HCT116 (cell line): ENCODE results near the gene ACD. TPM values are rescaled to one million over a fixed set of nuclear protein-coding genes. Genes with fewer than 3 reads are reported as not detected.

ENCODE experiments used
- ATAC-seq: fragments of 200-7000 bp; cut with Tn5 transposase; 2 replicates; pipeline ENCODE4 v1.9.1; 2020; ENCODE audit warnings: mild to moderate bottlenecking, moderate library complexity
- BruUV-seq: library from RNA; stranded (reverse); fragments of 400-500 nt; replicated peaks from 2 replicates; lab custom pipeline; 2021; lab: Mats Ljungman, UMichigan
- CTCF ChIA-PET: fragments of 300-600 bp; sonication (Branson Sonifier 250); formaldehyde crosslinking; loops from one replicate; lab custom pipeline; 2021; ENCODE audit warnings: antibody characterized with exemption; lab: Charles Lee
- POLR2A ChIA-PET: fragments of 300-600, 350-600 bp; sonication (Branson Sonifier 250); formaldehyde crosslinking; loops from one replicate; lab custom pipeline; 2021; ENCODE audit warnings: antibody characterized with exemption; lab: Charles Lee
- RAD21 ChIA-PET, 2 experiments: fragments of 300-600 bp; sonication (Branson Sonifier 250); formaldehyde crosslinking; loops; one replicate each; lab custom pipeline; 2023; ENCODE audit warnings: low total read pairs in 2 of 2; ENCODE audit not compliant: uncharacterized antibody in 2 of 2, unreplicated experiment in 2 of 2, low non-redundant PET in 1 of 2; lab: Charles Lee
- DNase-seq: peaks from one replicate; pipeline ENCODE4 v3.0.0-alpha.2; 2010; ENCODE audit warnings: low read depth, low spot score
- H2AFZ ChIP-seq: fragments of 200-600 bp; shearing (Covaris generic), sonication (generic); 2 replicates; pipeline ENCODE4 v1.6.1; 2017; ENCODE audit warnings: low read depth, mixed run types, mixed read lengths, antibody characterized with exemption, low read length; ENCODE audit not compliant: poor library complexity, severe bottlenecking
- H3K27ac ChIP-seq: 2 replicates; pipeline ENCODE4 v1.5.1; 2012; ENCODE audit warnings: low read depth, low read length
- H3K27me3 ChIP-seq: fragments of 200-600 bp; sonication (generic); 2 replicates; pipeline ENCODE4 v1.6.1; 2016; ENCODE audit warnings: mixed run types, low read length, mixed read lengths; ENCODE audit not compliant: insufficient read depth
- H3K36me3 ChIP-seq, 2 experiments: fragments of 200-500 bp in 1 of 2; fragments of 200-600 bp in 1 of 2; sonication (Bioruptor generic) in 1 of 2; sonication (generic) in 1 of 2; 2 replicates each; pipeline versions ENCODE4 v1.5.1 to v1.6.1; 2014 to 2016; ENCODE audit warnings: low read length in 2 of 2, inconsistent platforms in 1 of 2, mixed read lengths in 1 of 2, mixed run types in 1 of 2; ENCODE audit not compliant: insufficient read depth in 2 of 2, control insufficient read depth in 1 of 2
- H3K4me1 ChIP-seq, 2 experiments: fragments of 200-600 bp in 1 of 2; sonication (generic) in 1 of 2; 2 replicates each; pipeline versions ENCODE4 v1.5.1 to v1.6.1; 2012 to 2017; ENCODE audit warnings: low read length in 2 of 2, inconsistent platforms in 1 of 2, mild to moderate bottlenecking in 1 of 2, mixed read lengths in 1 of 2, mixed run types in 1 of 2, moderate library complexity in 1 of 2; ENCODE audit not compliant: insufficient read depth in 2 of 2, control insufficient read depth in 1 of 2
- H3K4me2 ChIP-seq: fragments of 200-600 bp; sonication (generic); 2 replicates; pipeline ENCODE4 v1.6.1; 2017; ENCODE audit warnings: mixed run types, low read length, mixed read lengths
- H3K4me3 ChIP-seq, 2 experiments: fragments of 200-600 bp in 1 of 2; sonication (generic) in 1 of 2; replicated peaks in 1 of 2; 2 replicates each; pipeline ENCODE4 v1.5.1; 2011 to 2016; ENCODE audit warnings: low read length in 2 of 2, control low read depth in 1 of 2, low read depth in 1 of 2, mild to moderate bottlenecking in 1 of 2, mixed read lengths in 1 of 2, mixed run types in 1 of 2
- H3K79me2 ChIP-seq: fragments of 200-600 bp; sonication (generic); 2 replicates; pipeline ENCODE4 v1.6.1; 2017; ENCODE audit warnings: mild to moderate bottlenecking, mixed run types, low read length, moderate library complexity, mixed read lengths; ENCODE audit not compliant: insufficient read depth
- H3K9ac ChIP-seq: fragments of 200-600 bp; sonication (generic); 2 replicates; pipeline ENCODE4 v1.6.1; 2016; ENCODE audit warnings: low read length, mixed read lengths
- H3K9me2 ChIP-seq: fragments of 200-600 bp; sonication (generic), shearing (Covaris generic); 2 replicates; pipeline ENCODE4 v1.6.1; 2017; ENCODE audit warnings: mixed run types, mild to moderate bottlenecking, moderate library complexity; ENCODE audit not compliant: insufficient read depth
- H3K9me3 ChIP-seq, 2 experiments: fragments of 200-500 bp in 1 of 2; fragments of 200-600 bp in 1 of 2; sonication (Bioruptor generic) in 1 of 2; sonication (generic) in 1 of 2; 2 replicates each; pipeline ENCODE4 v1.6.1; 2014 to 2017; ENCODE audit warnings: low read length in 2 of 2, mixed read lengths in 2 of 2, inconsistent platforms in 1 of 2, low read depth in 1 of 2, mild to moderate bottlenecking in 1 of 2, mixed run types in 1 of 2, moderate library complexity in 1 of 2; ENCODE audit not compliant: control insufficient read depth in 1 of 2, insufficient read depth in 1 of 2
- H4K20me1 ChIP-seq: fragments of 200-600 bp; sonication (generic), shearing (Covaris generic); 2 replicates; pipeline ENCODE4 v1.6.1; 2017; ENCODE audit warnings: mixed run types, mild to moderate bottlenecking, moderate library complexity; ENCODE audit not compliant: insufficient read depth
- ATF3 ChIP-seq: IDR thresholded peaks from 2 replicates; pipeline ENCODE4 v1.6.1; 2012
- CBX3 ChIP-seq: IDR thresholded peaks from 2 replicates; pipeline ENCODE4 v1.6.1; 2012; ENCODE audit warnings: low read depth
- EGR1 ChIP-seq: IDR thresholded peaks from 2 replicates; pipeline ENCODE4 v1.6.1; 2012; ENCODE audit warnings: low read depth
- ELF1 ChIP-seq: IDR thresholded peaks from 2 replicates; pipeline ENCODE4 v1.6.1; 2012; ENCODE audit warnings: low read depth, borderline replicate concordance
- EZH2 ChIP-seq: fragments of 200-600 bp; sonication (generic); IDR thresholded peaks from 2 replicates; pipeline ENCODE4 v1.6.1; 2017; ENCODE audit warnings: antibody characterized with exemption, mixed run types
- FOSL1 ChIP-seq: IDR thresholded peaks from 2 replicates; pipeline ENCODE4 v1.6.1; 2012; ENCODE audit warnings: low read depth
- POLR2AphosphoS5 ChIP-seq: IDR thresholded peaks from 2 replicates; pipeline ENCODE4 v1.6.1; 2011; ENCODE audit warnings: mild to moderate bottlenecking, low read depth, low read length, moderate library complexity
- SRF ChIP-seq: IDR thresholded peaks from 2 replicates; pipeline ENCODE4 v1.6.1; 2012; ENCODE audit warnings: low read depth
- YY1 ChIP-seq: IDR thresholded peaks from 2 replicates; pipeline ENCODE4 v1.6.1; 2011; ENCODE audit warnings: low read length, low read depth, moderate library complexity, mild to moderate bottlenecking; ENCODE audit not compliant: insufficient replicate concordance; ENCODE audit errors: extremely low read depth
- ZFX ChIP-seq: fragments of 450-650 bp; IDR thresholded peaks from 2 replicates; pipeline ENCODE4 v1.6.1; 2017
- ZNF274 ChIP-seq: fragments of 200-500 bp; sonication (Bioruptor generic); IDR thresholded peaks from 2 replicates; pipeline ENCODE4 v1.6.1; 2014; ENCODE audit warnings: mild to moderate bottlenecking, low read depth, low read length, inconsistent platforms
- intact Hi-C: fragments of 100-400 bp; cut with micrococcal nuclease; formaldehyde crosslinking; loops from 2 replicates; pipeline ENCODE4 v1.10.0; 2022
- total RNA-seq: library from RNA; stranded (reverse); gene quantifications from one replicate; pipeline ENCODE4 v1.2.1, GENCODE V29; 2021; ENCODE audit not compliant: unreplicated experiment
- TF ChIP-seq, protein P1 (sequence below), 3 experiments: fragments of 200-600 bp in 1 of 3; sonication (generic) in 1 of 3; IDR thresholded peaks in 2 of 3; conservative IDR thresholded peaks in 1 of 3; 2 replicates each; pipeline ENCODE4 v1.5.1; 2012 to 2017; ENCODE audit warnings: low read depth in 2 of 3, low read length in 2 of 3, antibody characterized with exemption in 1 of 3, borderline replicate concordance in 1 of 3, control low read depth in 1 of 3, mild to moderate bottlenecking in 1 of 3, mixed read lengths in 1 of 3, mixed run types in 1 of 3, moderate library complexity in 1 of 3; ENCODE audit not compliant: insufficient read depth in 1 of 3
- TF ChIP-seq, protein P2 (sequence below): IDR thresholded peaks from 2 replicates; pipeline ENCODE4 v1.6.1; 2012
- TF ChIP-seq, protein P3 (sequence below): IDR thresholded peaks from 2 replicates; pipeline ENCODE4 v1.6.1; 2011; ENCODE audit warnings: mild to moderate bottlenecking, low read length, moderate library complexity; ENCODE audit not compliant: insufficient replicate concordance; ENCODE audit errors: extremely low read depth

Gene ACD
- total RNA-seq, 1 experiment from 2014 or later = 53.8 TPM

- ATAC-seq = peak; percentile 72
- no TSS peak for BruUV-seq
- ChIA-PET CTCF (no interaction called here), RAD21 (no interaction called here), POLR2A (no interaction called here)
- no peak overlapping the region for H3K9ac ChIP-seq
- no peak overlapping the region for H3K4me2 ChIP-seq
- no peaks in the 10 kb centered on the region for H3K27me3 ChIP-seq
- peaks cover 25 to 31% of the 10 kb centered on the region in 2 experiments for H3K36me3 ChIP-seq
- H3K4me3 ChIP-seq = no peak overlapping the region
- no peak overlapping the region for H3K27ac ChIP-seq
- no peaks in the 10 kb centered on the region for H3K9me2 ChIP-seq
- H4K20me1 ChIP-seq = 0 out of 2 replicates have a peak, but pooled peaks cover 4% of the 10 kb centered on the region
- TF ChIP-seq ATF3 = no peak
- TF ChIP-seq, protein P1, sequence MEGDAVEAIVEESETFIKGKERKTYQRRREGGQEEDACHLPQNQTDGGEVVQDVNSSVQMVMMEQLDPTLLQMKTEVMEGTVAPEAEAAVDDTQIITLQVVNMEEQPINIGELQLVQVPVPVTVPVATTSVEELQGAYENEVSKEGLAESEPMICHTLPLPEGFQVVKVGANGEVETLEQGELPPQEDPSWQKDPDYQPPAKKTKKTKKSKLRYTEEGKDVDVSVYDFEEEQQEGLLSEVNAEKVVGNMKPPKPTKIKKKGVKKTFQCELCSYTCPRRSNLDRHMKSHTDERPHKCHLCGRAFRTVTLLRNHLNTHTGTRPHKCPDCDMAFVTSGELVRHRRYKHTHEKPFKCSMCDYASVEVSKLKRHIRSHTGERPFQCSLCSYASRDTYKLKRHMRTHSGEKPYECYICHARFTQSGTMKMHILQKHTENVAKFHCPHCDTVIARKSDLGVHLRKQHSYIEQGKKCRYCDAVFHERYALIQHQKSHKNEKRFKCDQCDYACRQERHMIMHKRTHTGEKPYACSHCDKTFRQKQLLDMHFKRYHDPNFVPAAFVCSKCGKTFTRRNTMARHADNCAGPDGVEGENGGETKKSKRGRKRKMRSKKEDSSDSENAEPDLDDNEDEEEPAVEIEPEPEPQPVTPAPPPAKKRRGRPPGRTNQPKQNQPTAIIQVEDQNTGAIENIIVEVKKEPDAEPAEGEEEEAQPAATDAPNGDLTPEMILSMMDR (IDR thresholded peaks at IDR 0.05 in 2 of 3, conservative IDR thresholded peaks at IDR 0.05 in 1 of 3; ENCODE audit: borderline replicate concordance in 1 of 3, insufficient read depth in 1 of 3, low read depth in 2 of 3, low read length in 2 of 3) = peak in 1 of 3 experiments; percentile 37; a peak in 1 of 6 replicates
- no peak for TF ChIP-seq ZFX
- TF ChIP-seq, protein P2, sequence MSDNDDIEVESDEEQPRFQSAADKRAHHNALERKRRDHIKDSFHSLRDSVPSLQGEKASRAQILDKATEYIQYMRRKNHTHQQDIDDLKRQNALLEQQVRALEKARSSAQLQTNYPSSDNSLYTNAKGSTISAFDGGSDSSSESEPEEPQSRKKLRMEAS = no peak
- H3K79me2 ChIP-seq = peaks cover 33% of the 10 kb centered on the region
- intact Hi-C loops = no loop called here
- no peak for DNase-seq
- no peaks in the 10 kb centered on the region for H3K9me3 ChIP-seq
- no peaks in the 10 kb centered on the region for H3K4me1 ChIP-seq
- no peak overlapping the region for H2AFZ ChIP-seq
These were observed 46.3 kb downstream of the ACD start for GRCh38 chr16:67613808-67614207.

DNA sequence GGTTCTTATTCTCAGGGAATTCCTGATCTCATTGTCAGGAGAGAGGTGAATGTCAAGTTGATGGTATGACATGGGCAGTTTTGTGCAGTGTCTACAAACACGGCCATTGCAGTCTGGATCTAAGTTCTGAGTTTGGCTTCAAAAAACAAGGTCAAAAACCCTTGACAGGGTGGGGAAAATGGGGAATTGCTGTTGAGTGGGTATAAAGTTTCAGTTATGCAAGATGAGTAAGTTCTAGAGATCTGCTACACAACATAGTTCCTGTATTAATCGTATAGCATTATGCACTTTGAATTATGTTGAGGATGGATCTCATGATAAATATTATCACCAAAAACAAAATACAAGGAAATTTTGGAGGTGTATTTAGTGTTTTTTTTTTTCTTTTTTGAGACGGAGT is 51.7 kb downstream of the ACD start:
- no peak overlapping the region for H3K27ac ChIP-seq
- no TSS peak for BruUV-seq
- H3K4me2 ChIP-seq = no peak overlapping the region
- H3K27me3 ChIP-seq = no peaks in the 10 kb centered on the region
- ChIA-PET POLR2A (no interaction called here), CTCF (no interaction called here), RAD21 (no interaction called here)
- intact Hi-C loops = no loop called here
- no peak overlapping the region for H2AFZ ChIP-seq
- H3K9ac ChIP-seq = no peak overlapping the region
- no peaks in the 10 kb centered on the region for H3K9me3 ChIP-seq
- H3K4me3 ChIP-seq = no peak overlapping the region
- no peak for ATAC-seq
- DNase-seq = no peak
- H4K20me1 ChIP-seq = 0 out of 2 replicates have a peak, but pooled peaks cover 4% of the 10 kb centered on the region
- peaks cover 80% of the 10 kb centered on the region for H3K79me2 ChIP-seq
- H3K9me2 ChIP-seq = no peaks in the 10 kb centered on the region
- H3K36me3 ChIP-seq = peaks cover 12 to 16% of the 10 kb centered on the region in 2 experiments
- no peaks in the 10 kb centered on the region for H3K4me1 ChIP-seq
- TF ChIP-seq FOSL1 (no peak), EZH2 (no peak), YY1 (no peak), SRF (no peak), POLR2AphosphoS5 (no peak), ZNF274 (no peak), ELF1 (no peak), EGR1 (no peak), CBX3 (no peak)
- TF ChIP-seq, protein P3, sequence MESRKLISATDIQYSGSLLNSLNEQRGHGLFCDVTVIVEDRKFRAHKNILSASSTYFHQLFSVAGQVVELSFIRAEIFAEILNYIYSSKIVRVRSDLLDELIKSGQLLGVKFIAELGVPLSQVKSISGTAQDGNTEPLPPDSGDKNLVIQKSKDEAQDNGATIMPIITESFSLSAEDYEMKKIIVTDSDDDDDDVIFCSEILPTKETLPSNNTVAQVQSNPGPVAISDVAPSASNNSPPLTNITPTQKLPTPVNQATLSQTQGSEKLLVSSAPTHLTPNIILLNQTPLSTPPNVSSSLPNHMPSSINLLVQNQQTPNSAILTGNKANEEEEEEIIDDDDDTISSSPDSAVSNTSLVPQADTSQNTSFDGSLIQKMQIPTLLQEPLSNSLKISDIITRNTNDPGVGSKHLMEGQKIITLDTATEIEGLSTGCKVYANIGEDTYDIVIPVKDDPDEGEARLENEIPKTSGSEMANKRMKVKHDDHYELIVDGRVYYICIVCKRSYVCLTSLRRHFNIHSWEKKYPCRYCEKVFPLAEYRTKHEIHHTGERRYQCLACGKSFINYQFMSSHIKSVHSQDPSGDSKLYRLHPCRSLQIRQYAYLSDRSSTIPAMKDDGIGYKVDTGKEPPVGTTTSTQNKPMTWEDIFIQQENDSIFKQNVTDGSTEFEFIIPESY = no peak
